HK-2 (cell line): ENCODE measurements around the gene PCBD2.
"Not testable (repeated sequence)": the region's sequence is repeated elsewhere in the genome, so short reads cannot be mapped to it uniquely, and the experiment has no call there.

Experiments used
- DNase-seq: peaks from one replicate; pipeline ENCODE4 v3.0.0-alpha.2; 2018; ENCODE audit not compliant: unreplicated experiment

The PCBD2 gene

GRCh38 chr5:134904610-134905245, at the start of gene PCBD2:
TSS of gene PCBD2 (plus strand) at chr5:134905131. CDS start at chr5:134905140, 9 bp downstream.
- peak; percentile 90 for DNase-seq

- not testable (repeated sequence) for DNase-seq
Measured at GRCh38 chr5:134856465-134856864, 48.5 kb upstream of the PCBD2 start.

- DNase-seq: no peak
Measured at GRCh38 chr5:134857401-134857800, 47.5 kb upstream of the PCBD2 start.

- no peak for DNase-seq
Measured at GRCh38 chr5:134864707-134865106, 40.2 kb upstream of the PCBD2 start.

GRCh38 chr5:134873494-134873893, 31.4 kb upstream of the PCBD2 start:
- peak; percentile 10 for DNase-seq

GRCh38 chr5:134873987-134874830, 30.7 kb upstream of the PCBD2 start, which contains the start of gene TXNDC15:
TSS of gene TXNDC15 (plus strand) at chr5:134874371. CDS start at chr5:134874428, 57 bp downstream.
- peak; percentile 72 for DNase-seq

- peak; percentile 35 for DNase-seq
Measured at GRCh38 chr5:134874831-134875655, 29.9 kb upstream of the PCBD2 start.

GRCh38 chr5:134877159-134877558, 27.8 kb upstream of the PCBD2 start:
- DNase-seq: no peak

- DNase-seq: no peak
Measured at GRCh38 chr5:134878403-134878802, 26.5 kb upstream of the PCBD2 start.

GRCh38 chr5:134879456-134879855, 25.5 kb upstream of the PCBD2 start:
- no peak for DNase-seq

- not testable (repeated sequence) for DNase-seq
Measured at GRCh38 chr5:134880937-134881336, 24.0 kb upstream of the PCBD2 start.

GRCh38 chr5:134881711-134882110, 23.2 kb upstream of the PCBD2 start:
- DNase-seq: not testable (repeated sequence)

- DNase-seq: no peak
Measured at GRCh38 chr5:134887593-134888159, 17.3 kb upstream of the PCBD2 start.

GRCh38 chr5:134889335-134889734, 15.6 kb upstream of the PCBD2 start:
- DNase-seq: no peak

- no peak for DNase-seq
Measured at GRCh38 chr5:134891473-134891872, 13.5 kb upstream of the PCBD2 start.

- DNase-seq: no peak
Measured at GRCh38 chr5:134892282-134892681, 12.6 kb upstream of the PCBD2 start.

- DNase-seq: no peak
Measured at GRCh38 chr5:134892926-134893325, 12.0 kb upstream of the PCBD2 start.

GRCh38 chr5:134893748-134894505, 11.0 kb upstream of the PCBD2 start:
- no peak for DNase-seq

- DNase-seq: no peak
Measured at GRCh38 chr5:134902071-134902801, 2.7 kb upstream of the PCBD2 start.

- no peak for DNase-seq
Measured at GRCh38 chr5:134905246-134905996, 490 bp downstream of the PCBD2 start.
